ENCODE measurements around the gene PPP2R2B. TPM values are rescaled to one million over a fixed set of nuclear protein-coding genes. Genes with fewer than 3 reads are reported as not detected.

PPP2R2B gene
- polyA plus RNA-seq, 3 donors: 0.08 TPM; not detected in 2

DNA sequence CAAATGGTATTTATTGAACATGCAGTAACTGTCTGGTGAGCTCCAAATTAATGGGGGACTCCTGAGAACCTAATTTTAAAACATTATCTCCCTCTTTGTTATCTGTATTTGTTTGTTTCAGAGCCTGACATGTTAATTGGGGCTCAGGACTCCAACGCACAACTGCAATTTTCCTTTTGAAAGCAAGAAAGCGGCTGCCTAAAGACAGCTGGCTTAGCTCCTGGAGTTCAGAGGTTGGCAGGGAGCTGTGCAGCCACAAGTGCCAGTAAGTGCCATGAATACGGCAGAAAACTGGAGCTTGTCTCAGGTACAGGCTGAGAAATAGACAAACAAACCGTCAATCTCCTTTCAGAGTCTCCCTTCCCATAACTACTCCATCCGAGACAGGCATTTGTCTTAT lies 80.9 kb downstream of the PPP2R2B start:
- Histone ChIP-seq H2AFZ (ENCODE audit: insufficient read depth, low read depth, low read length, poor library complexity, severe bottlenecking) (no peak overlapping the region), H3K36me3 (replicated peaks in 1 of 2; ENCODE audit: control insufficient read depth in 1 of 2, insufficient read depth in 2 of 2, low read length in 2 of 2) (no peaks in the 10 kb centered on the region), H3K79me2 (ENCODE audit: insufficient read depth, low read length) (no peaks in the 10 kb centered on the region), H3K9me3 (replicated peaks in 1 of 2; ENCODE audit: control insufficient read depth in 1 of 2, insufficient read depth in 1 of 2, low read length in 2 of 2) (no peaks in the 10 kb centered on the region), H4K20me1 (ENCODE audit: insufficient read depth, low read length) (no peaks in the 10 kb centered on the region), H3K4me3 (replicated peaks in 1 of 3; ENCODE audit: low read depth in 2 of 3, low read length in 3 of 3) (no peak overlapping the region), H3K9ac (ENCODE audit: insufficient read depth, low read length, poor library complexity, severe bottlenecking) (no peak overlapping the region), H3K27me3 (ENCODE audit: control insufficient read depth in 2 of 2, insufficient read depth in 2 of 2, low read length in 2 of 2) (no peaks in the 10 kb centered on the region), H3K27ac (ENCODE audit: low read depth in 1 of 2, low read length in 2 of 2) (no peak overlapping the region), H3K4me2 (replicated peaks; ENCODE audit: extremely low read depth, low read length, poor library complexity, severe bottlenecking) (no peak overlapping the region), H3K4me1 (ENCODE audit: control insufficient read depth in 1 of 2, insufficient read depth in 2 of 2, low read length in 2 of 2) (no peaks in the 10 kb centered on the region)
- intact Hi-C loops (cut with micrococcal nuclease): no loop called here
- no peak for DNase-seq
- H3K9me3 Mint-ChIP-seq: no peaks in the 10 kb centered on the region
- TF ChIP-seq, protein P1, sequence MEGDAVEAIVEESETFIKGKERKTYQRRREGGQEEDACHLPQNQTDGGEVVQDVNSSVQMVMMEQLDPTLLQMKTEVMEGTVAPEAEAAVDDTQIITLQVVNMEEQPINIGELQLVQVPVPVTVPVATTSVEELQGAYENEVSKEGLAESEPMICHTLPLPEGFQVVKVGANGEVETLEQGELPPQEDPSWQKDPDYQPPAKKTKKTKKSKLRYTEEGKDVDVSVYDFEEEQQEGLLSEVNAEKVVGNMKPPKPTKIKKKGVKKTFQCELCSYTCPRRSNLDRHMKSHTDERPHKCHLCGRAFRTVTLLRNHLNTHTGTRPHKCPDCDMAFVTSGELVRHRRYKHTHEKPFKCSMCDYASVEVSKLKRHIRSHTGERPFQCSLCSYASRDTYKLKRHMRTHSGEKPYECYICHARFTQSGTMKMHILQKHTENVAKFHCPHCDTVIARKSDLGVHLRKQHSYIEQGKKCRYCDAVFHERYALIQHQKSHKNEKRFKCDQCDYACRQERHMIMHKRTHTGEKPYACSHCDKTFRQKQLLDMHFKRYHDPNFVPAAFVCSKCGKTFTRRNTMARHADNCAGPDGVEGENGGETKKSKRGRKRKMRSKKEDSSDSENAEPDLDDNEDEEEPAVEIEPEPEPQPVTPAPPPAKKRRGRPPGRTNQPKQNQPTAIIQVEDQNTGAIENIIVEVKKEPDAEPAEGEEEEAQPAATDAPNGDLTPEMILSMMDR (IDR thresholded peaks at IDR 0.05): no peak
- no peaks in the 10 kb centered on the region for H3K27me3 Mint-ChIP-seq (ENCODE audit: low read depth in 3 of 3)
- no peaks in the 10 kb centered on the region for H3K36me3 Mint-ChIP-seq
- H3K27ac Mint-ChIP-seq: no peak overlapping the region
- no peak overlapping the region for H3K4me3 Mint-ChIP-seq
- peaks cover 6% of the 10 kb centered on the region for H3K4me1 Mint-ChIP-seq
- 100% methylated on average over 3 of the region's 5 CpGs for WGBS (ENCODE audit: insufficient coverage)

DNA sequence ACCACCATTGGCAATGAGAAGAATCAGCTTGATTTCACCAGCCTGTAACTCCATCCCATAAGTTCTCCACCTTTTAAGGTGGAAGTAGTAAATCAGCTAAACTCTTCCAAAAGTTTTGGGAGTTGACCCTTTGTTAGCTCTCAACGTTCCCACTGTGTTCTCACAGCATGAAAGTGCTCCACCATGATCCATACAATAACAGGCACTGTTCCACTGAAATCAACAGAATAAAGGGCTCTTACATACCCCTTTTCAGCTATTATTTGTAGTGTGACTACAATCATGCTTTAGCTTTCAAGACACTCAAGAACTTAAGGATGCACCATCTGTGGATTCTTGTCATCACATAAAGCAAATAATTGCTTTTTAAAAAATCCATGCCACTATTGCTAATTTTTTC lies 81.6 kb downstream of the PPP2R2B start:
- Mint-ChIP-seq H3K9me3 (no peaks in the 10 kb centered on the region), H3K27ac (no peak overlapping the region), H3K4me1 (peaks cover 6% of the 10 kb centered on the region), H3K36me3 (no peaks in the 10 kb centered on the region), H3K27me3 (ENCODE audit: low read depth in 3 of 3) (no peaks in the 10 kb centered on the region), H3K4me3 (no peak overlapping the region)
- Histone ChIP-seq H3K36me3 (replicated peaks in 1 of 2; ENCODE audit: control insufficient read depth in 1 of 2, insufficient read depth in 2 of 2, low read length in 2 of 2) (no peaks in the 10 kb centered on the region), H3K4me1 (ENCODE audit: control insufficient read depth in 1 of 2, insufficient read depth in 2 of 2, low read length in 2 of 2) (no peaks in the 10 kb centered on the region), H3K79me2 (ENCODE audit: insufficient read depth, low read length) (no peaks in the 10 kb centered on the region), H3K4me3 (replicated peaks in 1 of 3; ENCODE audit: low read depth in 2 of 3, low read length in 3 of 3) (no peak overlapping the region), H3K27ac (ENCODE audit: low read depth in 1 of 2, low read length in 2 of 2) (no peak overlapping the region), H3K4me2 (replicated peaks; ENCODE audit: extremely low read depth, low read length, poor library complexity, severe bottlenecking) (no peak overlapping the region), H4K20me1 (ENCODE audit: insufficient read depth, low read length) (no peaks in the 10 kb centered on the region), H3K9me3 (replicated peaks in 1 of 2; ENCODE audit: control insufficient read depth in 1 of 2, insufficient read depth in 1 of 2, low read length in 2 of 2) (no peaks in the 10 kb centered on the region), H3K9ac (ENCODE audit: insufficient read depth, low read length, poor library complexity, severe bottlenecking) (no peak overlapping the region), H2AFZ (ENCODE audit: insufficient read depth, low read depth, low read length, poor library complexity, severe bottlenecking) (no peak overlapping the region), H3K27me3 (ENCODE audit: control insufficient read depth in 2 of 2, insufficient read depth in 2 of 2, low read length in 2 of 2) (no peaks in the 10 kb centered on the region)
- TF ChIP-seq, protein P1 (IDR thresholded peaks at IDR 0.05): no peak
- intact Hi-C loops (cut with micrococcal nuclease): no loop called here
- WGBS (ENCODE audit: insufficient coverage): no CpG with 5 or more reads among the region's 1 CpG
- DNase-seq: no peak
